Smooth muscle cell (in vitro differentiated cells): ENCODE measurements around the gene SPAG5. TPM values are rescaled to one million over a fixed set of nuclear protein-coding genes. Genes with fewer than 3 reads are reported as not detected.

Experiments used
- DNase-seq: peaks from one replicate; lab custom pipeline; 2025; ENCODE audit not compliant: unreplicated experiment; lab: John Stamatoyannopoulos, UW
- H2AFZ ChIP-seq: fragments of 200-600 bp; sonication (generic); 2 replicates; pipeline ENCODE4 v1.6.0; 2016; ENCODE audit warnings: antibody characterized with exemption, low read depth, mild to moderate bottlenecking
- H3F3A ChIP-seq: fragments of 200-600 bp; sonication (generic); 2 replicates; pipeline ENCODE4 v1.6.0; 2017; ENCODE audit warnings: antibody characterized with exemption, low read depth
- H3K27ac ChIP-seq: fragments of 200-600 bp; sonication (generic); 2 replicates; pipeline ENCODE4 v1.5.1; 2016; ENCODE audit warnings: low read depth, mild to moderate bottlenecking
- H3K27me3 ChIP-seq: fragments of 200-600 bp; sonication (generic); 2 replicates; pipeline ENCODE4 v1.6.1; 2016; ENCODE audit warnings: low read depth, mild to moderate bottlenecking
- H3K36me3 ChIP-seq: fragments of 200-600 bp; sonication (generic); 2 replicates; pipeline ENCODE4 v1.5.1; 2016; ENCODE audit warnings: low read depth
- H3K4me1 ChIP-seq: fragments of 200-600 bp; sonication (generic); 2 replicates; pipeline ENCODE4 v1.5.1; 2016; ENCODE audit warnings: low read depth
- H3K4me2 ChIP-seq: fragments of 200-600 bp; sonication (generic); 2 replicates; pipeline ENCODE4 v1.6.0; 2016; ENCODE audit warnings: mild to moderate bottlenecking
- H3K4me3 ChIP-seq: fragments of 200-600 bp; sonication (generic); 2 replicates; pipeline ENCODE4 v1.5.1; 2016; ENCODE audit warnings: mild to moderate bottlenecking
- H3K79me2 ChIP-seq: fragments of 200-600 bp; sonication (generic); 2 replicates; pipeline ENCODE4 v1.6.0; 2016; ENCODE audit warnings: low read depth, mild to moderate bottlenecking
- H3K9ac ChIP-seq: fragments of 200-600 bp; sonication (generic); 2 replicates; pipeline ENCODE4 v1.6.0; 2016; ENCODE audit warnings: low read depth
- H3K9me3 ChIP-seq: fragments of 200-600 bp; sonication (generic); replicated peaks from 2 replicates; pipeline ENCODE4 v1.5.1; 2016; ENCODE audit warnings: low read depth
- H4K20me1 ChIP-seq: fragments of 200-600 bp; sonication (generic); 2 replicates; pipeline ENCODE4 v1.6.0; 2016; ENCODE audit warnings: low read depth
- WGBS: methylation state at CpG from one replicate; pipeline ENCODE4 v1.1.7; 2016; ENCODE audit warnings: low lambda C conversion rate; 5-methylcytosine and 5-hydroxymethylcytosine counted together
- polyA plus RNA-seq: library from polyadenylated mRNA; unstranded; fragments of >200 nt; fragmentation: Nextera tagmentation; extraction: Ambion mirVana; gene quantifications from 2 replicates; pipeline ENCODE4 v1.2.1, GENCODE V29; 2016
- total RNA-seq: library from RNA; depleted of rRNA; stranded (reverse); fragments of >200 nt; gene quantifications from 2 replicates; pipeline ENCODE4 v1.2.3, GENCODE V29; 2014
- TF ChIP-seq, protein P1 (sequence below): fragments of 200-600 bp; sonication (generic); IDR thresholded peaks from 2 replicates; pipeline ENCODE4 v1.5.1; 2017; ENCODE audit warnings: borderline replicate concordance, mild to moderate bottlenecking, antibody characterized with exemption; ENCODE audit not compliant: insufficient read depth, poor library complexity, severe bottlenecking

Gene SPAG5
- total and polyA plus RNA-seq, 2 experiments from 2014 or later = 13.9 to 19.8 TPM

DNA sequence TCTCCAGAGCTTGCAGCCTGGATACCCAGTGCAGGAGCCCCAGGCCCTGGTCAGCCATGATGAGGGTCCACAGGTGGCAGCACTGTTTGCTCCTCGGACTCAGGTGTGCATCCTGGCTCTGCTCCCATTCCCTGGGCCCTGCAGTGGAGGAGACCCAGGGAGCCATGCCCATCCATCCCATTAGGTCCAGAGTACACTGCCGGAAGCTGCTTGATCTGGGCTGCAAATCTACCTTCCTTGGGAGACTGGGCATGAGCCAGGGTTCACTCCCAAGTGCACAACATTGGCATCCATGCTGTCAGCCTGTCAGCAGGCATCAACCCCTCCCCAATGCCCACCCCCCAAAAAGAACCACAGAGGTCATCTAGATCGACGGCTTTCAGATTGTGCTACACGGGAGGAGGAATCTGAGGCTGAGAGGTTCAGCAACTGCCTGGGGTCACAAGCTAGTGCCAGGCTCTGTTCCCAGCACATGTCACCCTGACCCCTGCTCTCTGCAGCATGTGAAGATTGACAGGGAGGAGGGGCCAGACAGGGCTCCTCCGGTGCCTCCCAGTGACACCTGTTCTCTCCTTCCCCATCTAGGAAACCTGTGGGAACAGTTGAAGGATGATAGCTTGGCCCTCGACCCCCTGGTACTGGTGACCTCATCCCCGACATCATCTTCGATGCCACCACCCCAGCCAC, 62.1 kb downstream of the SPAG5 start:
- H3K9me3 ChIP-seq = no peaks in the 10 kb centered on the region

DNA sequence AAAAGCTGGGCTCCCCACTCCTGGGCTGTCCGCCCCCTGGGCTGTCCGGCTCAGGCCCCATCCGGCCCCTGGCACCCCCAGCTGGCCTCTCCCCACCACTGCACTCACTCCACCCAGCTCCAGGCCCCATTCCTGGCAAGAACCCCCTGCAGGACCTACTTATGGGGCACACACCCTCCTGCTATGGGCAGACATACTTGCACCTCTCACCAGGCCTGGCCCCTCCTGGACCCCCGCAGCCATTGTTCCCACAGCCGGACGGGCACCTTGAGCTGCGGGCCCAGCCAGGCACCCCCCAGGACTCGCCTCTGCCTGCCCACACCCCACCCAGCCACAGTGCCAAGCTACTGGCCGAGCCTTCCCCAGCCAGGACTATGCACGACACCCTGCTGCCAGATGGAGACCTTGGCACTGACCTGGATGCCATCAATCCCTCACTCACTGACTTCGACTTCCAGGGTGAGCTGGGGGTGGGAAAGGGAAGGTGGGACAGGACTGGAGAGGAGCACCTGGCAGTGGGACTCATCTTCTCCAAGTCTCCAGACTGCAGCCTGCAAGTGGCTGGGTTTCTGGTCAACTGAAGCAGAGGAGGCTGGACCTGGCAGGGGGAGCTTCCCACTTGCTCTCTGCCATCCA, 64.0 kb downstream of the SPAG5 start:
- H4K20me1 ChIP-seq = no peaks in the 10 kb centered on the region
- no peak overlapping the region for H3K4me3 ChIP-seq
- no peak for DNase-seq
- no peaks in the 10 kb centered on the region for H3K79me2 ChIP-seq
- H3K9ac ChIP-seq = no peak overlapping the region
- no peaks in the 10 kb centered on the region for H3K36me3 ChIP-seq
- H3K4me1 ChIP-seq = no peaks in the 10 kb centered on the region
- H3F3A ChIP-seq = no peaks in the 10 kb centered on the region
- whole genome bisulfite sequencing = 91% methylated on average over 9 of the region's 11 CpGs
- H3K27me3 ChIP-seq = no peaks in the 10 kb centered on the region
- H2AFZ ChIP-seq = no peak overlapping the region
- TF ChIP-seq, protein P1, sequence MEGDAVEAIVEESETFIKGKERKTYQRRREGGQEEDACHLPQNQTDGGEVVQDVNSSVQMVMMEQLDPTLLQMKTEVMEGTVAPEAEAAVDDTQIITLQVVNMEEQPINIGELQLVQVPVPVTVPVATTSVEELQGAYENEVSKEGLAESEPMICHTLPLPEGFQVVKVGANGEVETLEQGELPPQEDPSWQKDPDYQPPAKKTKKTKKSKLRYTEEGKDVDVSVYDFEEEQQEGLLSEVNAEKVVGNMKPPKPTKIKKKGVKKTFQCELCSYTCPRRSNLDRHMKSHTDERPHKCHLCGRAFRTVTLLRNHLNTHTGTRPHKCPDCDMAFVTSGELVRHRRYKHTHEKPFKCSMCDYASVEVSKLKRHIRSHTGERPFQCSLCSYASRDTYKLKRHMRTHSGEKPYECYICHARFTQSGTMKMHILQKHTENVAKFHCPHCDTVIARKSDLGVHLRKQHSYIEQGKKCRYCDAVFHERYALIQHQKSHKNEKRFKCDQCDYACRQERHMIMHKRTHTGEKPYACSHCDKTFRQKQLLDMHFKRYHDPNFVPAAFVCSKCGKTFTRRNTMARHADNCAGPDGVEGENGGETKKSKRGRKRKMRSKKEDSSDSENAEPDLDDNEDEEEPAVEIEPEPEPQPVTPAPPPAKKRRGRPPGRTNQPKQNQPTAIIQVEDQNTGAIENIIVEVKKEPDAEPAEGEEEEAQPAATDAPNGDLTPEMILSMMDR = no peak
- H3K27ac ChIP-seq = no peak overlapping the region
- no peaks in the 10 kb centered on the region for H3K9me3 ChIP-seq
- H3K4me2 ChIP-seq = no peak overlapping the region

More for the DNA sequence above, 62.1 kb downstream of the SPAG5 start:
- no peaks in the 10 kb centered on the region for H3K79me2 ChIP-seq
- no peaks in the 10 kb centered on the region for H3K4me1 ChIP-seq
- H4K20me1 ChIP-seq = no peaks in the 10 kb centered on the region
- TF ChIP-seq, protein P1 = no peak
- H3K4me2 ChIP-seq = no peak overlapping the region
- H3F3A ChIP-seq = no peaks in the 10 kb centered on the region
- no peak overlapping the region for H2AFZ ChIP-seq
- DNase-seq = no peak
- no peak overlapping the region for H3K27ac ChIP-seq
- no peak overlapping the region for H3K4me3 ChIP-seq
- no peaks in the 10 kb centered on the region for H3K36me3 ChIP-seq
- 82% methylated on average over 9 of the region's 9 CpGs for WGBS
- H3K9ac ChIP-seq = no peak overlapping the region
- H3K27me3 ChIP-seq = no peaks in the 10 kb centered on the region

DNA sequence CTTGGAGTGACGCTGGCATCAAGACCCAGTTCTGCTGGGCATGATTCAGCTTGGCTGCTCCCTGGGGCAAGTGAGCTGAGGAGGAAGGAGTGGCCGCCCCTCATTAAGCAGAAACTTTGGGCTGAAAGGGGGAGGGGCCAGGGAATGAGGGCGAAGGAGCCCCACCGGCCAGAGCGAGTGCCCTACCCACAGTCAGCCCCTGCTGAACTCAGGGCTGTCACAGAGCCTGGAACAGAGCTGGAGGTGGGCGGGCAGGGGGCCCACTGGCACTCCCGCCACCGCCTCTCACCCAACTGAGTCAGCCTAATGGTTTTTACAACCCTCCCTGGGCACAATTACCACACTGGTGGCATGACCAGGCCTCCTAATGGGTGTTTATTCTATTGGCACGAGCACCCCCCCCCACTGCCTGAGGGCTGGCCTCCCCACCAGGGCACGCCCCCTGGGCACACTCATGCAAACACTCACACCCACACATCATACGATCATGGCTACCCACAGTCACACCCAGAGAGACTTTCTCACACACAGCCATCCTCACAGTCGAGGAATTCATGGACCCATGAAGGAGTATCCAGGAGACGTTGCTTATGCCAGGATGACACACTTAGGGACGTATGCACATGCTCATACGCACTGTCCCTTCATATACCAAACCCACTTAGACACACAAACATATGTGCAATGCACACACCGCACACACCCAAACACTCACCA, 65.6 kb downstream of the SPAG5 start:
- H3K4me3 ChIP-seq = no peak overlapping the region
- TF ChIP-seq, protein P1 = no peak
- H3K4me1 ChIP-seq = no peaks in the 10 kb centered on the region
- no peaks in the 10 kb centered on the region for H3K79me2 ChIP-seq
- H3K27me3 ChIP-seq = no peaks in the 10 kb centered on the region
- H3F3A ChIP-seq = no peaks in the 10 kb centered on the region
- H3K9ac ChIP-seq = no peak overlapping the region
- H3K36me3 ChIP-seq = no peaks in the 10 kb centered on the region
- H4K20me1 ChIP-seq = no peaks in the 10 kb centered on the region
- H3K9me3 ChIP-seq = no peaks in the 10 kb centered on the region
- no peak for DNase-seq
- H3K27ac ChIP-seq = no peak overlapping the region
- H3K4me2 ChIP-seq = no peak overlapping the region
- H2AFZ ChIP-seq = no peak overlapping the region
- 80% methylated on average over 16 of the region's 16 CpGs for WGBS
